Lower leg skin (tissue), 3 donors: ENCODE data around the gene UNC79.

Experiments
- CTCF ChIP-seq, 3 donors: fragments of 450-650 bp; IDR thresholded peaks; one replicate each; pipeline ENCODE4 v1.5.1; 2016; ENCODE audit warnings: antibody characterized with exemption in 3 of 3, mild to moderate bottlenecking in 3 of 3, moderate library complexity in 2 of 3
- POLR2A ChIP-seq, 2 donors: fragments of 450-650 bp; IDR thresholded peaks; one replicate each; pipeline ENCODE4 v1.6.1; 2016 to 2017; ENCODE audit warnings: antibody characterized with exemption in 2 of 2, mild to moderate bottlenecking in 1 of 2, moderate library complexity in 1 of 2

- TF ChIP-seq CTCF (IDR thresholded peaks at IDR 0.05) (no peak), POLR2A (IDR thresholded peaks at IDR 0.05) (no peak)
These were observed 27.5 kb downstream of the UNC79 start for GRCh38 chr14:93458234-93458633.
